Activated CD4-positive, alpha-beta T cell treated with anti-CD3 and anti-CD28 coated beads, Interleukin-2, amount 10 ng/mL, durations not matched to agents 24 days and 14 days (primary cell): ENCODE measurements around the gene LCMT1. TPM values are rescaled to one million over a fixed set of nuclear protein-coding genes. Genes with fewer than 3 reads are reported as not detected.
"Not testable (repeated sequence)": the region's sequence is repeated elsewhere in the genome, so short reads cannot be mapped to it uniquely, and the experiment has no call there.

Experiments used
- DNase-seq: peaks from one replicate; pipeline ENCODE4 v3.0.0; 2022
- H3K27ac Mint-ChIP-seq: one replicate; pipeline ENCODE4 v1.8.0; 2022; ENCODE audit warnings: mild to moderate bottlenecking, mixed read lengths
- H3K27me3 Mint-ChIP-seq: one replicate; pipeline ENCODE4 v1.8.0; 2022; ENCODE audit warnings: mixed read lengths
- H3K36me3 Mint-ChIP-seq: one replicate; pipeline ENCODE4 v1.8.0; 2022; ENCODE audit warnings: low read depth, mild to moderate bottlenecking, mixed read lengths
- H3K4me1 Mint-ChIP-seq: one replicate; pipeline ENCODE4 v1.8.0; 2021; ENCODE audit warnings: mixed read lengths
- H3K4me3 Mint-ChIP-seq: one replicate; pipeline ENCODE4 v1.8.0; 2022; ENCODE audit warnings: mild to moderate bottlenecking, moderate library complexity, mixed read lengths
- H3K9me3 Mint-ChIP-seq: one replicate; pipeline ENCODE4 v1.8.0; 2021; ENCODE audit warnings: mixed read lengths
- intact Hi-C: fragments of 100-400 bp; cut with micrococcal nuclease; formaldehyde crosslinking; loops from one replicate; pipeline ENCODE4 v1.15.1; 2023
- total RNA-seq: library from RNA; stranded (reverse); gene quantifications from 2 replicates; pipeline ENCODE4 v1.2.3, GENCODE V29; 2022

LCMT1 gene
- total RNA-seq, 1 donor from 2014 or later, result 38.7 TPM

DNA sequence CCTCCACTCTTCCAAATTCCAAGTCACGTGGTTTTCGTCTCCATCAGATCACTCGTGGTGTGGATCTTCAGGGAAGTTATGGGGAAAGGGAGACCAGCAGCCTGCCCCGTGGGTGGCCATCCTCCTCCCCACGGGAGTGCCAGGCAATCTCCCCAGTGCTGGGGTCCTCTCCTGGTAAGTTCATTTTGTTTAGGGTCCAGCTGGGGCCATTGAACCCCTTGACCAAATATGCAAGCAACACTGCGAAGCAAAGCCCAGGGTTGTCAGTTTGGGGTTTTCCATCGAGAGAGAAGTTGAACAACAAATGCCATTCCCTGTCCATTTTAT lies 4.1 kb upstream of the LCMT1 start:
- Mint-ChIP-seq H3K9me3 (no peaks in the 10 kb centered on the region), H3K27ac (peak overlapping the region; percentile 94), H3K4me3 (peak overlapping the region; percentile 96), H3K27me3 (no peaks in the 10 kb centered on the region), H3K4me1 (peaks cover 30% of the 10 kb centered on the region), H3K36me3 (no peaks in the 10 kb centered on the region)
- peak; percentile 58 for DNase-seq
- intact Hi-C loops, result loop anchor here (1.0 to 2.0 kb wide), 2 partner anchors 41 to 52 kb away; no protein-coding TSS in a partner anchor

DNA sequence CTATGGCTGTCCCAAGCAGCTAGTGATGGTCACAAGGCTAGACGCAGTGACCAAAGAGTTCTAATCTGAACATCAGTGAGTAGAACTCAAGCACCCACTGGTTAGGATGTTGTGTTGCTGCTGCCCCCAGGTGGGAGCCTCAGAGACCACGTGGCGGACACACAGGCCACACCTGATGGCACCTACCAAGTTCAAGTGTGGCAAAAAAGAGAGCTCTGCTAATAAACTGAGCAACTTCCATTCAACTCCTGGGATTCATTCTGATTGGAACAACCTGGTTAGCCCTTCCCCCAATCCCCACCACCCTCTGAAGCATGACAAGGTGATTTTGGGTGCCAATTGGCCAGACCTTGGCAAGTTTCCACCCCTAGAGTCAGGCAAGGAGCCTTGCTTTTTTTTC lies 3.5 kb upstream of the LCMT1 start:
- peak overlapping the region; percentile 79 for H3K27ac Mint-ChIP-seq
- peaks cover 2% of the 10 kb centered on the region for H3K36me3 Mint-ChIP-seq
- DNase-seq, result peak; percentile 77
- intact Hi-C loops, result no loop called here
- no peaks in the 10 kb centered on the region for H3K9me3 Mint-ChIP-seq
- peaks cover 32% of the 10 kb centered on the region for H3K4me1 Mint-ChIP-seq
- no peaks in the 10 kb centered on the region for H3K27me3 Mint-ChIP-seq
- peak overlapping the region; percentile 96 for H3K4me3 Mint-ChIP-seq

DNA sequence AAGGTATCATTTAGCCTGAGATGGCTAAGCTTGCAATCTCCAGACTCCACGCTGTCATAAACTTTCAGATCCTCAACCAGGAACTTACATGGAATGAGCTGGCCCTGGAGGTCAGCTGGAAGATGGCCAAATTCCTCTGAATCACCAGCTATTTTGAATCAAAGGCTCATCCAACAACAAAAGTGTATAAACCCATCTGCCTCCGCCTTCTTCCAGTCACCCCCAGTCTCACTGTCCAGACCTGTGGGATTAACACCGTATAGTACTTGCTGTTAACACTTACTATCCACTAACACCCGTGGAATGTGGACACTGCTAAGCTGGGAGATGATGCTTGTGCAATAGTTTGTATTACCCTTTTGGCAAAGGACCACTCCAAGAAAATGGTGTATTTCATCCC lies 1.9 kb upstream of the LCMT1 start:
- H3K27me3 Mint-ChIP-seq, result no peaks in the 10 kb centered on the region
- H3K9me3 Mint-ChIP-seq, result no peaks in the 10 kb centered on the region
- intact Hi-C loops, result loop anchor here (2.0 kb wide), 1 partner anchor 17 kb away; no protein-coding TSS in a partner anchor
- H3K27ac Mint-ChIP-seq, result peak overlapping the region; percentile 34
- H3K4me1 Mint-ChIP-seq, result peaks cover 40% of the 10 kb centered on the region
- H3K4me3 Mint-ChIP-seq, result peak overlapping the region; percentile 47
- peaks cover 6% of the 10 kb centered on the region for H3K36me3 Mint-ChIP-seq
- no peak for DNase-seq

DNA sequence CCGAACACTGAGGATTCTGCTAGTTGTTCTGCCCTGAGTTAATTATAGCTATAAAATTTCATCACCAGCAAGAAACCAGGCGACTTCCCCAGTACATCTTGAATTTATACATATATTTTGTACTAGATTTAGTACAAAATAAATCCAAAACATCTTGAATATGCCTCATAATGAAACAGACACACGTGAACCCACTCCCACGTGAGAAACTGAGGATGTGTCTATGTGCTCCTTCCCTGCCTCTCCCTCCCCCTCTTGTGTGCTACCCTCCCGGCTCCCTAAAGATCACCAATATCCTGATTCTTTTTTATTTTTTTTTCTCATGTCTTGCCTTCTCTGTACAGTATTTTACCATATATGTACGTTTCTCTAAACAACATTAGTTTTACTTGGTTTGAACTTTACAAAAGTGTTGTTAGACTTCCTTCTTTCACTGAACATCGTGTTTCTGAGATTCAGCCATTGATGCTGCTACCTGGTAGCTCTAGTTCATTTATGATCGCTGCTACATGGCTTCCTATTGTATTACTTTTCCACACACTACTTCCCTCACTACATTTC lies 1.1 kb upstream of the LCMT1 start:
- DNase-seq, result peak; percentile 76
- intact Hi-C loops, result loop anchor here (2.0 kb wide), 1 partner anchor 18 kb away; no protein-coding TSS in a partner anchor
- Mint-ChIP-seq H3K36me3 (peaks cover 12% of the 10 kb centered on the region), H3K4me1 (peaks cover 48% of the 10 kb centered on the region), H3K9me3 (no peaks in the 10 kb centered on the region), H3K27ac (peak overlapping the region; percentile 99), H3K4me3 (peak overlapping the region; percentile 98), H3K27me3 (no peaks in the 10 kb centered on the region)

DNA sequence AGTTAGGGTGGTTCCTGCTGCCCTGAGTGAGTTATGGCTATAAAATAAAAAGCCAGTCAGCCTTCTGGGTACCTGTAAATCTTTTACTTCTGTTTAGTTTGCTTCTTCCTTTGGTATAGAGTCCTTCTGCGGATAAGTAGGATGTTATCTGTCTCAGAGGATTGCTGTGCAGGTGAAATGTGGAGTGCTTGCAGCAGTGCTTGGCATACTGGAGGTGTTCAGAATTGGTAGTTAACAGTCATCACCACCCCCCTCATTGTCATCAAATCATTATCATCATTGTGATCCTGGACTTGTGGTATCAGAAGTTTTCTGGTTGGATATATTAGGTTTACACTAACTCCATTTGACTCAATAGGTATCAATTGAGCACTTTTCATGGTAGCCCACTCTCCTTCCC lies 2.6 kb downstream of the LCMT1 start:
- no peak overlapping the region for H3K4me3 Mint-ChIP-seq
- H3K9me3 Mint-ChIP-seq, result no peaks in the 10 kb centered on the region
- intact Hi-C loops, result no loop called here
- H3K36me3 Mint-ChIP-seq, result peaks cover 21% of the 10 kb centered on the region
- no peaks in the 10 kb centered on the region for H3K27me3 Mint-ChIP-seq
- H3K27ac Mint-ChIP-seq, result no peak overlapping the region
- no peak for DNase-seq
- H3K4me1 Mint-ChIP-seq, result peaks cover 35% of the 10 kb centered on the region

DNA sequence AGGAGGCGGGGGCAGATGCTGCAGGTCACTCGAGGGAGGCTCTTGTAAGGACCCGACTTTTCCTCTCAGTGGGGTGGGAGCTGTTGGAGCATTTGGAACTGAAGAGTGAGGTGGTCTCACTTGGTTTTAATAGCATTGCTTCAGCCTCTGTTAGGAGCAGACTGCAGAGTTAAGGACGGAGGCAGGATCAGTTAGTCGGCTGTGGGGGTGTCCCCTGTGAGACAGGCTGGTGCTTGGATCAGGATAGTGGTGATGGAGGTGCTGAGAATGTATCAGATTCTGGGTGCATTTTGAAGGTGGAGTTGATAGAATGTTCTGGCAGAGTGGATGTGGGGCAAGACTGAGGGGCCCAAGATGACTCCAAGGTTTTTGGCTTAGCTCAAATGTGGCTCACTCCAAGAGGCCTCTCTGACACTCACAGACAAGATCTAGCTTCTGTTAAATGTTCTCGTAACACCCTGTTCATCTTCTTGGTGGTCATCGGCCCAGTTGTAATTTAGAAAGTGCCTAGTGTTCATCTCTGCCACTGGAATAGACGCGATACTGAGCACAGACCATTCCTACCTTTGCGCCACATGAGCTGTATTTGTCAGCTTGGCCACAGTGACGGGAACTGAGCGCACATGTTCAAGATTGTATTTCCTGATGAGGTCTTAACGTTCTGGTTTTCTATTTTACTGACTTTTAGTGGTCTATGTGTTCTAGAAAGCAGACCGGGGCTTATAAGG lies 7.5 kb downstream of the LCMT1 start:
- no peaks in the 10 kb centered on the region for H3K27me3 Mint-ChIP-seq
- H3K4me1 Mint-ChIP-seq, result peaks cover 25% of the 10 kb centered on the region
- peaks cover 18% of the 10 kb centered on the region for H3K36me3 Mint-ChIP-seq
- no peaks in the 10 kb centered on the region for H3K9me3 Mint-ChIP-seq
- no peak overlapping the region for H3K27ac Mint-ChIP-seq
- H3K4me3 Mint-ChIP-seq, result no peak overlapping the region
- intact Hi-C loops, result no loop called here
- DNase-seq, result no peak

DNA sequence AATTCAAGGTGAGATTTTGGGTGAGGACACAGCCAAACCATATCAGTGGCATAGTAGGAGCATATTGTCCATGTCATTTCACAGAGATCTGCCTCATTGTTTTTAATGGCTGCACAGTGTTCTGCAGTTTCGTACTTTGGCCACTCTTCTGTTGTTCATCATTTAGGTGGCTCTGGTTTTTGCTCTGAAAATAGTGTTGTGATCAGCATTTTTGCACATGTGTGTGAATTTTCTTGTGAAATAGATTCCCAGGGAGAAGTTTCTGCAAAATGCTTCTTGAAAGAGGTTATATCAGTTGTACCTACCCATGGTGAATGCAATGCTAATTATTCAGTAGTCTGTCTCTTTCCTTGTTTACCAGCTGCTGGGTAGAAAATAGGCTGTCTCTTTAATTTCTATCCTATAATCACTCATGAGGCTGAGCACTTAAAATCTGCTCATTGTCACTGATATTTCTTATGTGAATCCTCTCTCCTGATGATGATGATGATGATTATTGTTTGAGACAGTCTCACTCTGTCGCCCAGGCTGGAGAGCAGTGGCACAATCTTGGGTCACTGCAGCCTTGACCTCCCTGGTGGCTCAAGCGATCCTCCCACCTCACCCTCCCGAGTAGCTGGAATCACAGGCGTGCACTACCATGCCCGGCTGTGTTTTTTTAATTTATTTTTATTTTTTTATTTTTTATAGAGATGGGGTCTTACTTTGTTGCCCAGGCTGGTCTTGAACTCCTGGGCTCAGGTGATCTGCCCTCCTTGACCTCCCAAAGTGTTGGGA lies 10.5 kb downstream of the LCMT1 start:
- intact Hi-C loops, result no loop called here
- H3K9me3 Mint-ChIP-seq, result no peaks in the 10 kb centered on the region
- no peak for DNase-seq
- no peak overlapping the region for H3K4me3 Mint-ChIP-seq
- H3K27ac Mint-ChIP-seq, result no peak overlapping the region
- H3K4me1 Mint-ChIP-seq, result peaks cover 27% of the 10 kb centered on the region
- H3K27me3 Mint-ChIP-seq, result no peaks in the 10 kb centered on the region
- H3K36me3 Mint-ChIP-seq, result peaks cover 14% of the 10 kb centered on the region

DNA sequence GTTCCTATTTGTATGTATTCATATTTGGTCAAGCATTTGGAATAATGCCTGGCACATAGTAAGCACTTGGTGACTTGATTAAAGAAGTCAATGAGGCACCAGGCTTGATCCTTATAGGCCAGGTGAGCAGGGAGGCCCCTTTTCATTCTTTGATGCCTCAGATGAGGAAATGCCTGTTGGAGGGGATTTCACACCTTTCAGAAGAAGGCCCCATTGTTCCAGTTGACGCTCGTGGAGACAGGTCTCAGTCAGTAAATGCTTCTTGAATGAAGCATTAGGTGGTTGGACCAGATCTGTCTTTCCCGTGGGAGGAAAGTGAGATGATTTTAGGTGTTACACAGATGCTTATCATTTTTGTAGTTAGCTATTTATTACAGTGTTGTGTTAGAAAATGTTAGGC lies 13.0 kb downstream of the LCMT1 start:
- no peak overlapping the region for H3K4me3 Mint-ChIP-seq
- peaks cover 29% of the 10 kb centered on the region for H3K4me1 Mint-ChIP-seq
- H3K36me3 Mint-ChIP-seq, result peaks cover 17% of the 10 kb centered on the region
- H3K27ac Mint-ChIP-seq, result peak overlapping the region; percentile 49
- DNase-seq, result no peak
- H3K27me3 Mint-ChIP-seq, result no peaks in the 10 kb centered on the region
- no peaks in the 10 kb centered on the region for H3K9me3 Mint-ChIP-seq
- intact Hi-C loops, result no loop called here

DNA sequence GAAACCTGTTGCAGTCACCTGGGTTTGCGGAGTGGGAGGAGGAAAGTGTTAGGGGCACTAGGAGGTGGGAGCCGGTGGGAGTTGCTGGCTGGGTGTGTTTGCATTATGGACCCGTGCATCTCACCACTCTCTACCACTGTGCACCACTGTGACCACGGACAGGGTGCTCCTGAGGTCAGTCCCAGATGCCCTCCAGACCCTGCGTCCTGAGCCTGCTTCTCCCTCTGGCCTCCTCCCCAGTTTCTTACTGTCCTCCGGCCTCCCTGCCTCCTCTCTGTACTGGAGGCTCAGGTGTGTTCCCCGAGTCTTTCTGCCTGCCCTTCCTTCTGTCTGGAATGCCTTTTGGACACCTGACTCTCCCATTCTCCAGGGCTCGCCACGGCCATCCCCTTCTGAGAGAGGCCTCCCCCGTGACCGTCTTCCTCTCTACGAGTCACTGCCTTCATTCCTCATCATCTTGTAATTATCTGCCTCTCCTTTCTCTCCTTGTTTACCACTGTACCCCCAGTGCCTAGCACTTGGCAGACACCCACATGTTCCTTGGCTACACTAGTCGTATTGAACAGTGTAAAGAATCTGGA lies 14.6 kb downstream of the LCMT1 start:
- not testable (repeated sequence) for H3K27me3 Mint-ChIP-seq, H3K4me3 Mint-ChIP-seq, H3K9me3 Mint-ChIP-seq
- intact Hi-C loops, result loop anchor here (1.0 kb wide), 1 partner anchor 71 kb away; no protein-coding TSS in a partner anchor
- H3K36me3 Mint-ChIP-seq, result peaks cover 24% of the 10 kb centered on the region
- H3K27ac Mint-ChIP-seq, result peak overlapping the region; percentile 75
- DNase-seq, result peak; percentile 60
- peaks cover 26% of the 10 kb centered on the region for H3K4me1 Mint-ChIP-seq

DNA sequence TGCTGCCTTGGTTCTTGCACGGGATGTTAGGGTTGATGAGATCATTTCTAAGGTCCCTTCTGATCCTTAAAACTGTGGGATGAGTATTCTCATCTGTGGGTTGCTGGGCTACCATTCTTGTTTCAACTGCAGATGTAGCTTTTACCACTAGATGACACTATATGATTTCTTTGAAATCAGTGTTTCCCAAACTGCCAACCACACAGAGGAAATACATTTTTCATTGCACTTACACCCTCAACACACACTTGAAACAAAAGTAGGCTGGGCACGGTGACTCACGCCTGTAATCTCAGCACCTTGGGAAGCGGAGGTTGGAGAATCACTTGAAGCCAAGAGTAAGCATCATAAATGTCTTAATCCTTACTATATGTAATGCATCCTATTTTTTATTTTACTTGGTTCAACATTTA lies 15.3 kb downstream of the LCMT1 start:
- intact Hi-C loops, result loop anchor here (1.0 kb wide), 2 partner anchors 72 to 98 kb away; no protein-coding TSS in a partner anchor
- no peak overlapping the region for H3K4me3 Mint-ChIP-seq
- peaks cover 22% of the 10 kb centered on the region for H3K4me1 Mint-ChIP-seq
- H3K36me3 Mint-ChIP-seq, result peaks cover 24% of the 10 kb centered on the region
- H3K27me3 Mint-ChIP-seq, result no peaks in the 10 kb centered on the region
- DNase-seq, result peak; percentile 77
- no peaks in the 10 kb centered on the region for H3K9me3 Mint-ChIP-seq
- H3K27ac Mint-ChIP-seq, result peak overlapping the region; percentile 75

DNA sequence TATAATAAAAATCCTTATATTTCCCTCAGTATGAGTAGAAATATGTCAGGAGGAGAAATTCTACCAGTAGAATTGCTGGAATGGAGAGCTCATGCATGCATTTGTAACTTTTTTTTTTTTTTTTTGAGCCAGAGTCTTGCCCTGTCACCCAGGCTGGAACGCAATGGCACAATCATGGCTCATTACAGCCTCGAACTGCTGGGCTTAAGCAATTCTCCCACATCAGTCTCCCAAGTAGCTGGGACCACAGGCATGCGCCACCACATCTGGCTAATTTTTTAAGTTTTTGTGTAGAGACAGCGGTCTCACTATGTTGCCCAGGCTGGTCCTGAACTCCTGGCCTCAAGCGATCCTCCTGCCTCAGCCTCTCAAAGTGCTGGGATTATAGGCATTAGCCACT lies 21.2 kb downstream of the LCMT1 start:
- H3K27me3 Mint-ChIP-seq, H3K4me3 Mint-ChIP-seq, H3K27ac Mint-ChIP-seq, H3K4me1 Mint-ChIP-seq, intact Hi-C loops, DNase-seq, H3K9me3 Mint-ChIP-seq: not testable (repeated sequence)
- peaks cover 31% of the 10 kb centered on the region for H3K36me3 Mint-ChIP-seq

DNA sequence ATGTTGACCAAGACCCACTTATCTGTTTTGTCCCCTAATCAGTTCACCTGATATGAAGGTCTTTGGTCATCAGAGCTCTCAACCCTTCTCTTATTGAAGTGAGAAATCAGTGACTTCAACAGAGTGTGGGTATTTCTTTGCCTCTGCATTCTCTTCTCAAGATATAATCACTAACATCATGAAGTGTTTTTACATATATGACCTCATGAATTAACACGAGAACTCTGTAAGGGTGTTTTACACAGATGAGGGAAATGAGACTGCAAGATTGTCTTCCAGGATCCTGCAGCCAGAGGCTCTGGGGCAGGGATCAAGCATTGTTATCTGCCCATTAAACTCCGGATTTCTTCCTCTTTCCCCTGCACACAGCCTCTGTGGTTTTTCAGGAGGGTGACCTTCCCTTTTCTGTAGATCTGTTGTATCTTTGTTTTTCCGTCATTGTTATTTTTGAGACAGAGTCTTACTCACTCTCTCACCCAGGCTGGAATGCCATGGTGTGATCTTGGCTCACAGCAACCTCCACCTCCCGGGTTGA lies 22.7 kb downstream of the LCMT1 start:
- H3K4me3 Mint-ChIP-seq, result no peak overlapping the region
- DNase-seq, result no peak
- peaks cover 24% of the 10 kb centered on the region for H3K36me3 Mint-ChIP-seq
- H3K9me3 Mint-ChIP-seq, result no peaks in the 10 kb centered on the region
- H3K27ac Mint-ChIP-seq, result no peak overlapping the region
- intact Hi-C loops, result no loop called here
- no peaks in the 10 kb centered on the region for H3K4me1 Mint-ChIP-seq
- H3K27me3 Mint-ChIP-seq, result no peaks in the 10 kb centered on the region

DNA sequence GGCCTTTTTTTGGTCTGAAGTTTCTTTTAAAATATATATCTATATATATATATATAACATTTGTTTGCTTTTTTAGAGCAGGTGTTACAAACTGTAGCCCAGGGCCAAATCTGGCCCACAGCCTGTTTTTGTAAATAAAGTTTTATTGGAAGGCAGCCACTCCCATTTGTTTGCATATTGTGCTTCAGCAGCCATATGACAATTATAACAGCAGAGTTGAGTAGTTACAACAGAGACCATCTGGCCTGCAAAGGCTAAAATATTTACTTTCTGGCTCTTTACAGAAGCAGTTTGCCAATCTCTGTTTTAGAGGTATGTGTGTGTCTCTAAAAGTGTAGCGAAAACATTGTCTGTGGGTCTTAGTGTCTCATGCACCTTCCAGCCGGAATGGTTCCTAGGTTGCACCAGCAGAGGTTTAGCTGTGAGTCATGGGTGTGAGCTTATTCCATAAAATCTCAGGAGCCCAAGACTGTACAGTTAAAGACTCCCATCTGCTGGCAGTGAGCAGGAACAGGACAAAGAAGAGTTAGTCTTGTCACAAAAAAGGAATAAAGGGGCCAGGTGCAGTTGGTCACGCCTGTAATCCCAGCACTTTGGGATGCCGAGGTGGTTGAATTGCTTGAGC lies 23.8 kb downstream of the LCMT1 start:
- no peak for DNase-seq
- H3K9me3 Mint-ChIP-seq, result no peaks in the 10 kb centered on the region
- no peaks in the 10 kb centered on the region for H3K27me3 Mint-ChIP-seq
- peaks cover 28% of the 10 kb centered on the region for H3K36me3 Mint-ChIP-seq
- no peak overlapping the region for H3K27ac Mint-ChIP-seq
- intact Hi-C loops, result no loop called here
- H3K4me1 Mint-ChIP-seq, result no peaks in the 10 kb centered on the region
- no peak overlapping the region for H3K4me3 Mint-ChIP-seq
